ENCODE data around the gene SLC2A1. TPM values are rescaled to one million over a fixed set of nuclear protein-coding genes. Genes with fewer than 3 reads are reported as not detected.
A peak's percentile ranks its signal among the peaks of the same experiment; 100 is the strongest.

Gene SLC2A1
- total RNA-seq, 2 donors from 2014 or later = 119 to 147 TPM

DNA sequence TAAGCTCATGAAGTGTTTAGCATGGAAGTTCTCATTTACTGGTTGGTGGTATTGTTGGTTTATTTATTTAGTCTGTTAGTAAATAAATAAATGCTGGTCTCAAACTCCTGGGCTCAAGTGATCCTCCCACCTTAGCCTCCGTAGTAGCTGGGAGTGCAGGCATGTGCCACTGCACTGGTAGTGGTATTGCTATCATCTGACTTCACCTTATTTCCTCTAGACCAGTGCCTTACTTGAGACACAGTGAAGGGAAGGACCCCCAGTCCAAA, 1.4 kb upstream of the SLC2A1 start:
- H3K4me1 ChIP-seq (ENCODE audit: control insufficient read depth in 1 of 2, low read depth in 2 of 2) = peaks cover 23 to 58% of the 10 kb centered on the region in 2 donors
- ATAC-seq (ENCODE audit: insufficient number of reproducible peaks, low FRiP score, low read depth) (no peak), DNase-seq (ENCODE audit: low spot score) (no peak)
- H3K27me3 ChIP-seq (replicated peaks; ENCODE audit: insufficient read depth) = no peaks in the 10 kb centered on the region
- no peaks in the 10 kb centered on the region for H3K9me3 ChIP-seq
- peak overlapping the region in 1 of 2 donors; percentile 93 for H3K27ac ChIP-seq
- TF ChIP-seq, protein P1, sequence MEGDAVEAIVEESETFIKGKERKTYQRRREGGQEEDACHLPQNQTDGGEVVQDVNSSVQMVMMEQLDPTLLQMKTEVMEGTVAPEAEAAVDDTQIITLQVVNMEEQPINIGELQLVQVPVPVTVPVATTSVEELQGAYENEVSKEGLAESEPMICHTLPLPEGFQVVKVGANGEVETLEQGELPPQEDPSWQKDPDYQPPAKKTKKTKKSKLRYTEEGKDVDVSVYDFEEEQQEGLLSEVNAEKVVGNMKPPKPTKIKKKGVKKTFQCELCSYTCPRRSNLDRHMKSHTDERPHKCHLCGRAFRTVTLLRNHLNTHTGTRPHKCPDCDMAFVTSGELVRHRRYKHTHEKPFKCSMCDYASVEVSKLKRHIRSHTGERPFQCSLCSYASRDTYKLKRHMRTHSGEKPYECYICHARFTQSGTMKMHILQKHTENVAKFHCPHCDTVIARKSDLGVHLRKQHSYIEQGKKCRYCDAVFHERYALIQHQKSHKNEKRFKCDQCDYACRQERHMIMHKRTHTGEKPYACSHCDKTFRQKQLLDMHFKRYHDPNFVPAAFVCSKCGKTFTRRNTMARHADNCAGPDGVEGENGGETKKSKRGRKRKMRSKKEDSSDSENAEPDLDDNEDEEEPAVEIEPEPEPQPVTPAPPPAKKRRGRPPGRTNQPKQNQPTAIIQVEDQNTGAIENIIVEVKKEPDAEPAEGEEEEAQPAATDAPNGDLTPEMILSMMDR (IDR thresholded peaks at IDR 0.05) = no peak
- H3K4me3 ChIP-seq = peak overlapping the region; percentile 95
- no peaks in the 10 kb centered on the region for H3K36me3 ChIP-seq

- Histone ChIP-seq H3K36me3 (no peaks in the 10 kb centered on the region), H3K27me3 (replicated peaks; ENCODE audit: insufficient read depth) (no peaks in the 10 kb centered on the region), H3K4me3 (peak overlapping the region; percentile 95), H3K4me1 (ENCODE audit: control insufficient read depth in 1 of 2, low read depth in 2 of 2) (peaks cover 22 to 66% of the 10 kb centered on the region in 2 donors), H3K27ac (peak overlapping the region; percentile 88 to 93), H3K9me3 (no peaks in the 10 kb centered on the region)
- ATAC-seq (ENCODE audit: insufficient number of reproducible peaks, low FRiP score, low read depth) (peak; percentile 63), DNase-seq (ENCODE audit: low spot score) (no peak)
- TF ChIP-seq, protein P1 (IDR thresholded peaks at IDR 0.05) = no peak
These were observed 684 bp downstream of the SLC2A1 start for GRCh38 chr1:42957880-42958487.

DNA sequence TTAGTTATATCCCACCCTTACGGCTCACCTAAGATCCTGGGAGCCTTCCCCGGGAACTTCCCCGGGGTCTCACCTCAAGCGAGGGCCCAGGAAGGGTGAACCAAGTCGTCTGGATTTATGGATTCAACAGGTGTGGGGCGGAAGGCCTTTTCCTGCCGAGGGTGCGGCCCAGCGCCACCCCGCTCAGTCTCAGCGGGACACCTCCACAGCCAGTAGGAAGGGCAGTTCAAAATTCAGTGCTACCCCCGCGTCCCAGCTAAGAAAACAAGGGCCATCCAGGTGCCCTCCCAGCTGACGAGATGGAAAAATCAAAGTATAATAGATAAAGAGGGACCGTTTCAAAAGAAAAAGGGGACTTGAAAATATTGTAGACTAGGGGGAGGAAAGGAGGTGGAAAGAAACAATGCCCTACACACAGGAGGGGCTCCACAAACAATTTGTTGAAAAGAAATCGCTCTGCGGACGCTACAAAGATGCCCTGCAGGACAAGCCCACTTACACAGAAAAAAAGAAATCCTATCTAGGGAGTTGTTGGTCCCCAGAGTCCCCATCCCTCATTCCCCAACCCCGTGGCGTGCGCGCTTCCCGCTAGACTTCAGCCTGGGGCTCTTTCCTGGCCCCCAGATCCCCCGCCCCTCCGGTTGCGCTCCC, 1.3 kb downstream of the SLC2A1 start:
- H3K27ac ChIP-seq = peak overlapping the region; percentile 88 to 93
- DNase-seq (ENCODE audit: low spot score) = no peak
- H3K36me3 ChIP-seq = no peaks in the 10 kb centered on the region
- H3K4me3 ChIP-seq = peak overlapping the region; percentile 95
- no peak for ATAC-seq (ENCODE audit: insufficient number of reproducible peaks, low FRiP score, low read depth)
- TF ChIP-seq, protein P1 (IDR thresholded peaks at IDR 0.05) = no peak
- no peaks in the 10 kb centered on the region for H3K9me3 ChIP-seq
- no peaks in the 10 kb centered on the region for H3K27me3 ChIP-seq (replicated peaks; ENCODE audit: insufficient read depth)
- peaks cover 20 to 67% of the 10 kb centered on the region in 2 donors for H3K4me1 ChIP-seq (ENCODE audit: control insufficient read depth in 1 of 2, low read depth in 2 of 2)

DNA sequence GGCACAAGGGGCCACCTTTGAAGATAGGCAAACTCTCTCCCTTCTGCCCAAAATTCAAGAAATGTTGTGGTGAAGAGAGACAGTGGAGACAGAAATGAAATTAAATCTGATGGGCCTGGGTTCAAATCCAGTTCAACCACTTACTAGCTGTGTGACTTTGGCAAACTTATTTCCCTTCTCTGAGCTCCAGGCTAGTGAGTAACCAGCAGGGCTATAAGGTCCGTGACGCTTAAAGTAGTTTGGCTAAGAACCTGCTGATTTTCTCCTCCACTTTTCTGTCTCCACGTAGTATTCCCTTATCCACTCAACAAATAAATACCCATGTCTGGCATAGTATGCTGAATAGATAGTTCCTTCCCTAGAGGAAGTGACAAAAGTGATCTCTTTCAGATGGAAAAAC, 1.9 kb downstream of the SLC2A1 start:
- H3K4me1 ChIP-seq (ENCODE audit: control insufficient read depth in 1 of 2, low read depth in 2 of 2) = peaks cover 20 to 61% of the 10 kb centered on the region in 2 donors
- no peaks in the 10 kb centered on the region for H3K36me3 ChIP-seq
- DNase-seq (ENCODE audit: low spot score) (no peak), ATAC-seq (ENCODE audit: insufficient number of reproducible peaks, low FRiP score, low read depth) (no peak)
- TF ChIP-seq, protein P1 (IDR thresholded peaks at IDR 0.05) = no peak
- no peaks in the 10 kb centered on the region for H3K27me3 ChIP-seq (replicated peaks; ENCODE audit: insufficient read depth)
- peak overlapping the region; percentile 88 to 93 for H3K27ac ChIP-seq
- H3K9me3 ChIP-seq = no peaks in the 10 kb centered on the region
- H3K4me3 ChIP-seq = peak overlapping the region; percentile 95

DNA sequence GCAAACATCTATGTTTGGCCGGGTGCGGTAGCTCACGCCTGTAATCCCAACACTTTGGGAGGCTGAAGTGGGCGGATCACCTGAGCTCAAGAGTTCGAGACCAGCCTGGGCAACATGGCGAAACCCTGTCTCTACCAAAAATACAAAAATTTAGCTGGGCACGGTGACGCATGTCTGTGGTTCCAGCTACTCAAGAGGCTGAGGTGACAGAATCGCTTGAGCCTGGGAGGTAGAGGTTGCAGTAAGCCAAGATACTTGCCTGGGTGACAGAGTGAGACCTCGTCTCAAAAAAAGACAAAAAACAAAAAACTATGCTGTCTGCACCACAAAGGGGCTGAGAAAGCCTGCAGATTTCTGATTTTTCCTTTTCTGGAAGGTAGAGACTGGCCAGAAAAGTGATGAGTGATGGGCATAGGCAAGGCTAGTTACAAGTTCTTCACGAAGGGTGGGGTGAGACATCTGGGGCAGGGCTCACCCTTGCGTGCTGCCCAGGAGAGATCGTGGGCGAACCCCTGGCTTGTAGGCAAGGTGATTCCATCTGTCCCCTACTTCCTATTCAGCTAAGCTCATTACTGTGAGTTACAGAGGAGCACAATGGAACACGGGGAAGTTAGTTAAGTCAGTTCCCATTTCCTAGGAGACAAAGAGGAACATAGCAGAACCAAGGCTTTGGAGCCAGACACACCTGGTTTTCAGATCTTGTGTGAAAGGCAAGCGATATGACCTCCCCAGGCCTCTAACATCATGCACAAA, 3.2 kb downstream of the SLC2A1 start:
- H3K27ac ChIP-seq = peak overlapping the region in 1 of 2 donors; percentile 68
- TF ChIP-seq, protein P1 (IDR thresholded peaks at IDR 0.05) = no peak
- ATAC-seq (ENCODE audit: insufficient number of reproducible peaks, low FRiP score, low read depth) (no peak), DNase-seq (ENCODE audit: low spot score) (no peak)
- H3K9me3 ChIP-seq = no peaks in the 10 kb centered on the region
- H3K4me3 ChIP-seq = no peak overlapping the region
- H3K36me3 ChIP-seq = no peaks in the 10 kb centered on the region
- peaks cover 20 to 53% of the 10 kb centered on the region in 2 donors for H3K4me1 ChIP-seq (ENCODE audit: control insufficient read depth in 1 of 2, low read depth in 2 of 2)
- H3K27me3 ChIP-seq (replicated peaks; ENCODE audit: insufficient read depth) = no peaks in the 10 kb centered on the region
